Ovary (tissue), 3 donors: ENCODE results near the gene PRR35.

Experiments
- EP300 ChIP-seq: sonication (generic); formaldehyde crosslinking; IDR thresholded peaks from one replicate; pipeline ENCODE4 v1.6.1; 2017; ENCODE audit warnings: antibody characterized with exemption
- POLR2A ChIP-seq: fragments of 450-650 bp; IDR thresholded peaks from one replicate; pipeline ENCODE4 v1.6.1; 2017; ENCODE audit warnings: antibody characterized with exemption, mild to moderate bottlenecking, moderate library complexity
- TF ChIP-seq, protein P1 (sequence below), 3 donors: fragments of 450-650 bp in 2 of 3; fragments of 200-600 bp in 1 of 3; IDR thresholded peaks; one replicate each; pipeline versions ENCODE4 v1.5.1 to v1.8.0; 2016 to 2022; ENCODE audit warnings: antibody characterized with exemption in 3 of 3, mild to moderate bottlenecking in 1 of 3
- donor health status: DM: no; HTN: no; CAD: no.

DNA sequence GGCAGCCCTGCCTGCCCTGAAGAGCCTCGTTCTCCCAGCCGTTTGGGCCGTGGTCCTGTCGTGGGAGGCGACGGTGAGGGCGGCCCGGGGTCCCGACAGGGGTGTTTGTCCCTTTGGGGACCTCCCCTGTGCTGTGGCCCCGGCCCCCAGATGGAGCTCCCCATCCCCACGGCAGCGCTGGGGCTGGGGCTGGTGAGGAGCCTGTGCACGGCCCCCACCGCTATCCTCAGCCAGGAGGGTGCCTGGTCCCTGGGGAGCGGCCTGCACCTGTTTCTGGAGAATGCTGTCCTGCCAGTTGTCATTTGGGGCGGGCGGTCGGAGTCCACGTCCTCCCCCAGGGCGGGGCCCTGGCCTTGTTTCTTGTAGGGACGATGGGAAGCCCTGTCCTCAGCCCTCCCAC lies 26.1 kb upstream of the PRR35 start:
- TF ChIP-seq, protein P1, sequence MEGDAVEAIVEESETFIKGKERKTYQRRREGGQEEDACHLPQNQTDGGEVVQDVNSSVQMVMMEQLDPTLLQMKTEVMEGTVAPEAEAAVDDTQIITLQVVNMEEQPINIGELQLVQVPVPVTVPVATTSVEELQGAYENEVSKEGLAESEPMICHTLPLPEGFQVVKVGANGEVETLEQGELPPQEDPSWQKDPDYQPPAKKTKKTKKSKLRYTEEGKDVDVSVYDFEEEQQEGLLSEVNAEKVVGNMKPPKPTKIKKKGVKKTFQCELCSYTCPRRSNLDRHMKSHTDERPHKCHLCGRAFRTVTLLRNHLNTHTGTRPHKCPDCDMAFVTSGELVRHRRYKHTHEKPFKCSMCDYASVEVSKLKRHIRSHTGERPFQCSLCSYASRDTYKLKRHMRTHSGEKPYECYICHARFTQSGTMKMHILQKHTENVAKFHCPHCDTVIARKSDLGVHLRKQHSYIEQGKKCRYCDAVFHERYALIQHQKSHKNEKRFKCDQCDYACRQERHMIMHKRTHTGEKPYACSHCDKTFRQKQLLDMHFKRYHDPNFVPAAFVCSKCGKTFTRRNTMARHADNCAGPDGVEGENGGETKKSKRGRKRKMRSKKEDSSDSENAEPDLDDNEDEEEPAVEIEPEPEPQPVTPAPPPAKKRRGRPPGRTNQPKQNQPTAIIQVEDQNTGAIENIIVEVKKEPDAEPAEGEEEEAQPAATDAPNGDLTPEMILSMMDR (IDR thresholded peaks at IDR 0.05) = no peak
- TF ChIP-seq POLR2A (no peak), EP300 (no peak)
